Measurements from ENCODE around the gene CLN6.
A peak's percentile ranks its signal among the peaks of the same experiment; 100 is the strongest.

The CLN6 gene

DNA sequence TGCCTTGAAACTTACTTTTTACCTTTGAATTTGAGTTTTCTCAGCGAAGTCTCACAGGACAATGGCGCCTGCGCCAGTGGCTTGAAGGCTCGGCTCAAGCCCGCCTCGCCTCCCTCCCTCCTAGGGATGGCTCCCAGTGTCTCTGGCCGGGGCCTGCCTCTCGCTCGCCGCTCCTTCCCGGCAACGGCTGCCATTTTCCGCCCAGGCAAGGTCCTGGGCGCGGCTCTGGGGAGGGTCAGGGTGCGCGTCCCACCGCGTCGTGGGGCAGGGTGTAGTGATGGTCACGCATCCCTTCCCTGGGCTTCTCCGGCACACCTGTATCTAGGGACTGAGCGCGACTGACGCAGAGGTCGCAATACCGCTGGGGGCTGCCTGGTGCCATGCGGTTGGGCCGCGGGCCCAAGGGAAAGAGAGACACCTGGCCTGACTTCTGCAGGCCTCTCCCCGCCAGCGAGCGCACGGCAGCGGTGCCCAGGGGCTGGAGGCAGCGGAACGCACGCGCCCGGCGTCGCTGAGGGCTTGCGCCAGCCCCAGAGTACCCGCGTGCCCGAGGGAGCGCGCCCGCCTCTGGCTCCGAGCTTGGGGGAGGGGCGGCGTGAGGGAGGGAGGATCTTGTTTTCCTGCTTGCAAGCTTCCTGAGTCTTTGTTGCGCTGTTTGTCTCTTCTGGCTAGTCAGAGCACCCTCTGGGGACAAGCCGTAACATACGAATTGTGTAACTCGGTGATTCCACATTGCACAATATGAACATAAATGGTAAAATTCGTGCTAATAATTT lies 27.3 kb upstream of the CLN6 start:
- no peak for DNase-seq (ENCODE audit: low read depth)
- H3K4me3 ChIP-seq (ENCODE audit: low read length), result peak overlapping the region; percentile 62
- TF ChIP-seq, protein P1, sequence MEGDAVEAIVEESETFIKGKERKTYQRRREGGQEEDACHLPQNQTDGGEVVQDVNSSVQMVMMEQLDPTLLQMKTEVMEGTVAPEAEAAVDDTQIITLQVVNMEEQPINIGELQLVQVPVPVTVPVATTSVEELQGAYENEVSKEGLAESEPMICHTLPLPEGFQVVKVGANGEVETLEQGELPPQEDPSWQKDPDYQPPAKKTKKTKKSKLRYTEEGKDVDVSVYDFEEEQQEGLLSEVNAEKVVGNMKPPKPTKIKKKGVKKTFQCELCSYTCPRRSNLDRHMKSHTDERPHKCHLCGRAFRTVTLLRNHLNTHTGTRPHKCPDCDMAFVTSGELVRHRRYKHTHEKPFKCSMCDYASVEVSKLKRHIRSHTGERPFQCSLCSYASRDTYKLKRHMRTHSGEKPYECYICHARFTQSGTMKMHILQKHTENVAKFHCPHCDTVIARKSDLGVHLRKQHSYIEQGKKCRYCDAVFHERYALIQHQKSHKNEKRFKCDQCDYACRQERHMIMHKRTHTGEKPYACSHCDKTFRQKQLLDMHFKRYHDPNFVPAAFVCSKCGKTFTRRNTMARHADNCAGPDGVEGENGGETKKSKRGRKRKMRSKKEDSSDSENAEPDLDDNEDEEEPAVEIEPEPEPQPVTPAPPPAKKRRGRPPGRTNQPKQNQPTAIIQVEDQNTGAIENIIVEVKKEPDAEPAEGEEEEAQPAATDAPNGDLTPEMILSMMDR (conservative IDR thresholded peaks at IDR 0.05; ENCODE audit: low read depth, low read length), result no peak

DNA sequence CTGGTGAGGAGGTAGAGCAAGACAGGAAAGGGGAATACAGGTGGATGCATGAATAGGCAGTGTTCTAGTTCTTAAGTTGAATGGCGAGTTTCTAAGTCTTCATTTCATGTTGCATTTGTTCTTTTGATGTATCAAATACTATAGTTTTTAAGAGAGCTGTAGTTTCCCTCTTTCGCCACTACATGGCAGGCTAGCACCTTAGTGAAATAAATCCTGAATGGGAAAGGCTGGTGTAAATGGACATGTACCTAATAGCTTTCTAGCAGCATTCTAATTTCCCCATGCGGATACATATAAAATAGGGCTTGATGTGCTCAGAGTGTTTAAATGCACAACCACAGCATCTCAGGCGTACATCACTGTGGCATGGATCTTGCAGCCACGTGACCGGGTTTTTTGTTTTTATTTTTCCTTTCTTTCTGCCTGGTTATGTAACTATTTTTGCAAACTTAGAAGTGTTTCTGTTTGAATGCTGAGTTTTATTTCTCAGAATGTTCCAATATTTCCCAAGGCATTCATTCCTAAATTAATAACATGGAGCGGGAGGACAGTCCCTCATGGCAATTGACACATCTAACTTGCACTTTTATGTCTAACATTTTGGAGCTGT lies 23.5 kb upstream of the CLN6 start:
- H3K4me3 ChIP-seq (ENCODE audit: low read length), result no peak overlapping the region
- TF ChIP-seq, protein P1 (conservative IDR thresholded peaks at IDR 0.05; ENCODE audit: low read depth, low read length), result peak; percentile 81
- DNase-seq (ENCODE audit: low read depth), result peak; percentile 51

DNA sequence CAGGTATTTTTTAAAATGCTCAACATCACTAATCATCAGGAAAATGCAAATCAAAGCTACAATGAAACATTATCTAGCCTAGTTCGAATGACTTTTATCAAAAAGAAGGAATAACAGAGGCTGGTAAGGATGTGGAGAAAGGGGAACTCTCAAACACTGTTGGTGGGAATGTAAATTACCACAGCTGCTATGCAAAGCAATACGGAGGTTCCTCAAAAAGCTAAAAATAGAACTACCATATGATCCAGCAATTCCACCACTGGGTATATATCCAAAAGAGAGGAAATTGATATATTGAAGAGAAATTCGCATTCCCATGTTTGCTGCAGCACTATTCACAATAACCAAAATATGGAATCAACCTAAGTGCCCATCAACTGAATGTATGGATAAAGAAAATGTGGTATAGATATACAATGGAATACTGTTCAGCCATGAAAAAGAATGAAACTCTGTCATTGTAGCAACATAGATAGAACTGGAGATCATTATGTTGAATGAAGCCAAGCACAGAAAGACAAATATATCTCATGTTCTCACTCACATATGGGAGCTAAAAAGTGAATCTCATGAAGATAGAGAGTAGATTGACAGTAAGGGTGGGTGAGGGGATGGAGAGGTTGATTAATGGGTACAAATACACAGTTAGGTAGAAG lies 19.7 kb upstream of the CLN6 start:
- no peak for DNase-seq (ENCODE audit: low read depth)
- TF ChIP-seq, protein P1 (conservative IDR thresholded peaks at IDR 0.05; ENCODE audit: low read depth, low read length), result no peak
- no peak overlapping the region for H3K4me3 ChIP-seq (ENCODE audit: low read length)

DNA sequence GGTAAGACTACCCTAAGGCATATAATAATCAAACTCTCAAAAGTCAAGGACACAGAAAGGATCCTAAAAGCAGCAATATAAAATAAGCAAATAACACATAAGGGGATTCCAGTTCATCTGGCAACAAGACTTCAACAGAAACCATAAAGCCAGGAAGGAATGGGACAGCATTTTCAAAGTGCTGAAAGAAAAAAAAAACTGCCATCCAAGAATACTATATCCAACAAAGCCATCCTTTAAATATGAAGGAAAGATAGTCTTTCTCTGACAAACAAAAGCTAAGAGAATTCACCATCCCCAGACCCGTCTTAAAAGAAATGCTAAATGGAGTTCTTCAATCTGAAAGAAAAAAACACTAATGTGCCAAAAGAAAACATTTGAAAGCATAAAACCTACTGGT lies 14.7 kb upstream of the CLN6 start:
- H3K4me3 ChIP-seq (ENCODE audit: low read length), result no peak overlapping the region
- TF ChIP-seq, protein P1 (conservative IDR thresholded peaks at IDR 0.05; ENCODE audit: low read depth, low read length), result no peak

DNA sequence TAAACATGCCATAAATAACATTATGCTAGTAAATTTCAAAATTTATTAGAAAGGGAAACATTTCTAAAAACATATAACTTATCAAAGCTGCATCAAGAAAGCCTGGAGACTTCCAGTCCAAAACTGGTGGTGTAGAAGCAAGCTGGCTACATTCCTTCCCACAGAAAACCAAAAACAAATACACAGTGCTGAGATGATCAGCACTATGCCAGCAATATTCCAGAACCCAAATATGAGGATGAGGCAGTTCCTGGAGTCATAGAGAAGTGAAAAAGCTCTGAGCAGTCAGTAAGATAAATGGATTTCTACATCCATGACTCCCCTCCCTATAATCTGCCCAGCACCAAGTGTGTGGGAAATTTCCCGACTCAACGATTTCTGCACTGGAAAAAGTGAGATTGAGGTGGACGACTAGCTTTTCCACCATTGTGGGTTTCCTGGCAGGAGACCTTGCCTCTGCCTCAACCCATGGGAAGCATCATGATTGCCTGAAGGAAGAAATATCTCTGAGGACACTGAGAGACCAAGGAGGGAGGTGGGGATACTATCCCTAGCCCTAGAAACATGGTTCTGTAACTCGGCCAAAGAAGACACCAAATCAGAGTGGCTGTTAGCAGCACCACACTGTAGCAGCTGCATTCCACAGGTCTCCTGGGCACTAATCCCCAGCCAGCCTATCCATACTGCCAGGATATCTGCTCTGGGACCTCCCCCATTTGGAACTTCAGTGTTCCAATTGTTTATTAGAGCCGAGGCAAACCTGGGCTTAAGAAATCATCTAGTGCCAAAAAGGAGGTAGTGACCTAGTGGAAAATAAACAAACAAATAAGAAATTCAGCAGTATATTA lies 11.8 kb upstream of the CLN6 start:
- TF ChIP-seq, protein P1 (conservative IDR thresholded peaks at IDR 0.05; ENCODE audit: low read depth, low read length), result no peak
- DNase-seq (ENCODE audit: low read depth), result no peak
- H3K4me3 ChIP-seq (ENCODE audit: low read length), result no peak overlapping the region

More for the DNA sequence above, 14.7 kb upstream of the CLN6 start:
- no peak for DNase-seq (ENCODE audit: low read depth)

DNA sequence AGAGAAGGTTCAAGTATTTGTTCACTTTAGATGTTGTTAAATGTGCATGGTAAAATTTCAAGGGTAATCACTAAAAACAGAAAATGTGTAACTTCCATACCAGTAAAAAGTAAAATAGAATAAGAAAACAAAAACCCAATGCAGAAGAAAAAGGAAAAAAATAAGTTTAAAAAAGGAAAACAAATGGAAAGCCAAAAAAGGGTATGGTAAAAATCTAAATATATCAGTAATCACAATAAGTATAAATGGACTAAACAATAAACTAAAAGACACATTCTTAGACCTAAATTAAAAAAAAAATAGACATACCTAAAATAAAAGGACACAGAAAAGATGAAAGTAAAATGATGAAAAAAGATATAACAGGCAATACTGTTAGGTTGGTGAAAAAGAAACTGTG lies 9.5 kb upstream of the CLN6 start:
- H3K4me3 ChIP-seq (ENCODE audit: low read length), result no peak overlapping the region
- TF ChIP-seq, protein P1 (conservative IDR thresholded peaks at IDR 0.05; ENCODE audit: low read depth, low read length), result no peak
- no peak for DNase-seq (ENCODE audit: low read depth)
